SK-N-SH (cell line): Measurements from ENCODE around the gene WWC2. TPM values are rescaled to one million over a fixed set of nuclear protein-coding genes. Genes with fewer than 3 reads are reported as not detected.

Experiments used
- CTCF ChIA-PET: fragments of 300-600, 350-600 bp; formaldehyde crosslinking; extraction: SDS; loops from one replicate; lab custom pipeline; 2021; lab: Yijun Ruan, JAX
- POLR2A ChIA-PET: fragments of 350-600 bp; sonication (Branson Sonifier 250); formaldehyde crosslinking; extraction: SDS; loops from one replicate; lab custom pipeline; 2020; ENCODE audit warnings: antibody characterized with exemption, inconsistent platforms; lab: Yijun Ruan, JAX
- DNase-seq: peaks from one replicate; pipeline ENCODE4 v3.0.0; 2012
- H2AFZ ChIP-seq: fragments of 200-600 bp; sonication (generic); 2 replicates; pipeline ENCODE4 v1.8.1; 2016; ENCODE audit warnings: antibody characterized with exemption, mild to moderate bottlenecking, low read depth
- H3F3A ChIP-seq: fragments of 200-600 bp; sonication (generic); replicated peaks from 2 replicates; pipeline ENCODE3; 2016; ENCODE audit warnings: antibody characterized with exemption, mild to moderate bottlenecking; ENCODE audit not compliant: insufficient read depth
- H3K27ac ChIP-seq, 2 experiments: fragments of 200-500 bp in 1 of 2; fragments of 200-600 bp in 1 of 2; sonication (Bioruptor generic) in 1 of 2; sonication (generic), shearing (Covaris generic) in 1 of 2; 2 replicates each; pipeline versions ENCODE4 v1.5.1 to v1.6.1; 2014 to 2016; ENCODE audit warnings: low read depth in 2 of 2, inconsistent platforms in 1 of 2, low read length in 1 of 2, mild to moderate bottlenecking in 1 of 2, mixed read lengths in 1 of 2
- H3K27me3 ChIP-seq: fragments of 200-600 bp; sonication (generic), shearing (Covaris generic); 2 replicates; pipeline ENCODE4 v1.6.1; 2016; ENCODE audit warnings: mixed run types; ENCODE audit not compliant: insufficient read depth
- H3K36me3 ChIP-seq, 2 experiments: fragments of 200-500 bp in 1 of 2; fragments of 200-600 bp in 1 of 2; sonication (Bioruptor generic) in 1 of 2; sonication (generic) in 1 of 2; replicated peaks in 1 of 2; 2 replicates each; pipeline versions ENCODE3 to v1.5.1; 2014 to 2016; ENCODE audit warnings: low read length in 1 of 2, mild to moderate bottlenecking in 1 of 2; ENCODE audit not compliant: insufficient read depth in 2 of 2, control insufficient read depth in 1 of 2
- H3K4me1 ChIP-seq, 2 experiments: fragments of 200-500 bp in 1 of 2; fragments of 200-600 bp in 1 of 2; sonication (Bioruptor generic) in 1 of 2; sonication (generic), shearing (Covaris generic) in 1 of 2; 2 replicates each; pipeline versions ENCODE4 v1.5.1 to v1.6.1; 2014 to 2016; ENCODE audit warnings: low read depth in 1 of 2, low read length in 1 of 2, mixed run types in 1 of 2; ENCODE audit not compliant: insufficient read depth in 2 of 2, control insufficient read depth in 1 of 2
- H3K4me2 ChIP-seq: fragments of 200-600 bp; sonication (generic), shearing (Covaris generic); 2 replicates; pipeline ENCODE4 v1.6.1; 2017; ENCODE audit warnings: mixed run types
- H3K4me3 ChIP-seq, 2 experiments: fragments of 200-500 bp in 1 of 2; fragments of 200-600 bp in 1 of 2; sonication (Bioruptor generic) in 1 of 2; sonication (generic), shearing (Covaris generic) in 1 of 2; 2 replicates each; pipeline versions ENCODE4 v1.5.1 to v1.8.1; 2014 to 2016; ENCODE audit warnings: low read depth in 2 of 2, inconsistent platforms in 1 of 2, low read length in 1 of 2, mild to moderate bottlenecking in 1 of 2, mixed read lengths in 1 of 2, moderate library complexity in 1 of 2
- H3K79me2 ChIP-seq: fragments of 200-600 bp; sonication (generic); 2 replicates; pipeline ENCODE4 v1.8.1; 2017; ENCODE audit warnings: mild to moderate bottlenecking; ENCODE audit not compliant: insufficient read depth
- H3K9ac ChIP-seq: fragments of 200-600 bp; sonication (generic); 2 replicates; pipeline ENCODE4 v1.6.1; 2017; ENCODE audit warnings: mixed run types
- H3K9me2 ChIP-seq: fragments of 200-600 bp; sonication (generic); 2 replicates; pipeline ENCODE4 v1.6.1; 2017; ENCODE audit warnings: mixed run types
- H3K9me3 ChIP-seq: fragments of 200-600 bp; sonication (generic); 2 replicates; pipeline ENCODE4 v1.6.1; 2017; ENCODE audit warnings: mixed run types, mild to moderate bottlenecking, moderate library complexity
- H4K20me1 ChIP-seq: fragments of 200-600 bp; sonication (generic); 2 replicates; pipeline ENCODE4 v1.6.1; 2017; ENCODE audit warnings: mild to moderate bottlenecking, mixed run types; ENCODE audit not compliant: insufficient read depth
- CHD2 ChIP-seq: fragments of 150-350 bp; IDR thresholded peaks from 2 replicates; pipeline ENCODE4 v1.6.1; 2018; ENCODE audit warnings: low read length; ENCODE audit not compliant: partially characterized antibody
- ELF1 ChIP-seq: IDR thresholded peaks from 2 replicates; pipeline ENCODE4 v1.4.0; 2012
- GABPA ChIP-seq: IDR thresholded peaks from 2 replicates; pipeline ENCODE4 v1.4.0; 2012; ENCODE audit warnings: low read depth, mild to moderate bottlenecking
- JUND ChIP-seq: IDR thresholded peaks from 2 replicates; pipeline ENCODE4 v1.4.0; 2012
- MEF2A ChIP-seq: IDR thresholded peaks from 2 replicates; pipeline ENCODE4 v1.4.0; 2012; ENCODE audit warnings: low read depth, borderline replicate concordance
- NFIC ChIP-seq: IDR thresholded peaks from 2 replicates; pipeline ENCODE4 v1.4.0; 2012; ENCODE audit warnings: borderline replicate concordance
- PBX3 ChIP-seq: IDR thresholded peaks from 2 replicates; pipeline ENCODE4; 2012
- POLR2AphosphoS5 ChIP-seq: IDR thresholded peaks from 2 replicates; pipeline ENCODE4 v1.6.1; 2012; ENCODE audit warnings: low read depth, low read length
- TCF12 ChIP-seq: IDR thresholded peaks from 2 replicates; pipeline ENCODE4 v1.4.0; 2012
- TEAD4 ChIP-seq: IDR thresholded peaks from 2 replicates; pipeline ENCODE4 v1.4.0; 2012; ENCODE audit warnings: mild to moderate bottlenecking, borderline replicate concordance; ENCODE audit not compliant: insufficient read depth
- USF1 ChIP-seq: IDR thresholded peaks from 2 replicates; pipeline ENCODE4 v1.4.0; 2012; ENCODE audit warnings: low read depth, borderline replicate concordance
- USF2 ChIP-seq: fragments of 150-350 bp; IDR thresholded peaks from 2 replicates; pipeline ENCODE4 v1.6.1; 2017; ENCODE audit warnings: antibody characterized with exemption, low read length, low read depth, borderline replicate concordance
- WGBS: methylation state at CpG from one replicate; pipeline ENCODE4 v1.1.6; 2017; ENCODE audit warnings: low lambda C conversion rate; 5-methylcytosine and 5-hydroxymethylcytosine counted together
- polyA plus RNA-seq, 3 experiments: library from polyadenylated mRNA; depleted of rRNA; stranded (reverse); fragments of >200 nt; gene quantifications; 2 replicates each; pipeline ENCODE4 v1.2.3, GENCODE V29; 2012

WWC2 gene
- polyA plus RNA-seq, 1 of the 3 experiments (the other 2 are of a cell fraction): 18.4 TPM

GRCh38 chr4:183175631-183176232 lies 76.7 kb downstream of the WWC2 start:
- H3K9ac ChIP-seq: no peak overlapping the region
- H3K4me3 ChIP-seq: no peak overlapping the region
- ChIA-PET CTCF (no interaction called here), POLR2A (no interaction called here)
- no peaks in the 10 kb centered on the region for H3K9me3 ChIP-seq
- H2AFZ ChIP-seq: no peak overlapping the region
- no peaks in the 10 kb centered on the region for H3K9me2 ChIP-seq
- H3K4me2 ChIP-seq: peak overlapping the region; percentile 43; the same call in 1 of the 2 replicates
- 39% methylated on average over 5 of the region's 5 CpGs for WGBS
- TF ChIP-seq MEF2A (0 out of 2 replicates have a peak, but pooled peaks have one; percentile 18), PBX3 (peak; percentile 56), GABPA (no peak), TCF12 (peak; percentile 25; the same call in 1 of the 2 replicates), POLR2AphosphoS5 (no peak), NFIC (peak; percentile 39; the same call in 1 of the 2 replicates), TEAD4 (0 out of 2 replicates have a peak, but pooled peaks have one; percentile 43)
- peak overlapping the region in 1 of 2 experiments; percentile 35; a peak in 2 of 4 replicates for H3K27ac ChIP-seq
- H3K79me2 ChIP-seq: peaks cover 92% of the 10 kb centered on the region
- H3K4me1 ChIP-seq: peaks cover 3 to 42% of the 10 kb centered on the region in 2 experiments; a peak in 3 of 4 replicates
- no peaks in the 10 kb centered on the region for H3K27me3 ChIP-seq
- peaks cover 19% of the 10 kb centered on the region for H4K20me1 ChIP-seq
- H3K36me3 ChIP-seq: no peaks in the 10 kb centered on the region
- no peak for DNase-seq
- H3F3A ChIP-seq: peaks cover 11% of the 10 kb centered on the region

- H3K9me3 ChIP-seq: no peaks in the 10 kb centered on the region
- H3K27me3 ChIP-seq: no peaks in the 10 kb centered on the region
- 84% methylated on average over 2 of the region's 2 CpGs for WGBS
- TF ChIP-seq TCF12: peak; percentile 15; the same call in 1 of the 2 replicates
- TF ChIP-seq CHD2: no peak
- no peak for TF ChIP-seq USF1
- TF ChIP-seq USF2: no peak
- TF ChIP-seq JUND: no peak
- 0 out of 2 replicates have a peak, but pooled peaks have one; percentile 9 for TF ChIP-seq PBX3
- TF ChIP-seq ELF1: no peak
- H3K27ac ChIP-seq: no peak overlapping the region
- peaks cover 16% of the 10 kb centered on the region for H4K20me1 ChIP-seq
- peaks cover 3 to 50% of the 10 kb centered on the region in 2 experiments; a peak in 3 of 4 replicates for H3K4me1 ChIP-seq
- H3K9me2 ChIP-seq: no peaks in the 10 kb centered on the region
- H3K36me3 ChIP-seq: no peaks in the 10 kb centered on the region
- no peak for DNase-seq
- peaks cover 86% of the 10 kb centered on the region for H3K79me2 ChIP-seq
- ChIA-PET POLR2A (no interaction called here), CTCF (interaction anchor here (1.4 kb wide), 1 partner anchor 12 kb away, joined by 3 read pairs; no protein-coding TSS in a partner anchor)
- H2AFZ ChIP-seq: no peak overlapping the region
- H3K9ac ChIP-seq: no peak overlapping the region
- H3K4me3 ChIP-seq: no peak overlapping the region
- no peak overlapping the region for H3K4me2 ChIP-seq
- peaks cover 11% of the 10 kb centered on the region for H3F3A ChIP-seq
These were observed 77.9 kb downstream of the WWC2 start for GRCh38 chr4:183177001-183177400.
